RCC 7860 (cell line): ENCODE results near the gene SINHCAF.
"Not testable (repeated sequence)": the region's sequence is repeated elsewhere in the genome, so short reads cannot be mapped to it uniquely, and the experiment has no call there.

ENCODE experiments used
- DNase-seq: peaks from one replicate; pipeline ENCODE4 v3.0.0-alpha.2; 2015; ENCODE audit warnings: low spot score
- FAIRE-seq: peaks from 2 replicates; lab custom pipeline; 2012; peaks lifted over from hg19 to GRCh38; lab: Jason Lieb, UNC

The SINHCAF gene

DNA sequence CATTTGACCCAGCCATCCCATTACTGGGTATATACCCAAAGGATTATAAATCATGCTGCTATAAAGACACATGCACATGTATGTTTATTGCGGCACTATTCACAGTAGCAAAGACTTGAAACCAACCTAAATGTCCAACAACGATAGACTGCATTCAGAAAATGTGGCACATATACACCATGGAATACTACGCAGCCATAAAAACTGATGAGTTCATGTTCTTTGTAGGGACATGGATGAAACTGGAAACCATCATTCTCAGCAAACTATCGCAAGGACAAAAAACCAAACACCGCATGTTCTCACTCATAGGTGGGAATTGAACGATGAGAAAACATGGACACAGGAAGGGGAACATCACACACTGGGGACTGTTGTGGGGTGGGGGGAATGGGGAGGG lies 52.2 kb downstream of the SINHCAF start:
- not testable (repeated sequence) for FAIRE-seq

DNA sequence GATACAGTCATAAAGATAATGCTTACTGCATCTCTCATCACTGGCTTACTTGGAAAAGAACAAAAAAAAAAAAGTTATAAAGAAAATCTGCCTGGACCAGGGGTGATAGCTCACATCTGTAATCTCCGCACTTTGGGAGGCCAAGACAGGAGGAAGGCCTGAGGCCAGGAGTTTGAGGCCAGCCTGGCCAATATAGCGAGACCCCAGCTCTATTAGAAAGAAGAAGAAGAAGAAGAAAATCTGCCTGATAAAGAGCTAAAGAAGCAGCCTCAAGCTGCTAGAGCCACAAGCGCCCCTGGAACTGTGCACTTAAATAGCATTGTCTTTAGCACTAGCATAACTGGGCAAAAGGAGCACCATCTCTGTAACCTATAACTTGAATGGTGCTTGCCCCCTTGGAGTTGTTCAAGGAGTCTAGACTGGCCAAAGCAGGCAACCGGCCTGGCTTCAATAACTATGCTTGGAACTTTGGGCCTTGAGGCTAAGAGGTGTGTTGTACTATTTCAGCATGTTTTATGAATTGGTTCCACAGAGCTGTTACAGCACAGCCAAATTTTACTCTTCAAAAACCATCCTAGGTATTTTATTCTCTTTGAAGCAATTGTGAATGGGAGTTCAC lies 53.2 kb downstream of the SINHCAF start:
- DNase-seq, result no peak
- no peak for FAIRE-seq

More for the DNA sequence above, 52.2 kb downstream of the SINHCAF start:
- DNase-seq, result not testable (repeated sequence)

DNA sequence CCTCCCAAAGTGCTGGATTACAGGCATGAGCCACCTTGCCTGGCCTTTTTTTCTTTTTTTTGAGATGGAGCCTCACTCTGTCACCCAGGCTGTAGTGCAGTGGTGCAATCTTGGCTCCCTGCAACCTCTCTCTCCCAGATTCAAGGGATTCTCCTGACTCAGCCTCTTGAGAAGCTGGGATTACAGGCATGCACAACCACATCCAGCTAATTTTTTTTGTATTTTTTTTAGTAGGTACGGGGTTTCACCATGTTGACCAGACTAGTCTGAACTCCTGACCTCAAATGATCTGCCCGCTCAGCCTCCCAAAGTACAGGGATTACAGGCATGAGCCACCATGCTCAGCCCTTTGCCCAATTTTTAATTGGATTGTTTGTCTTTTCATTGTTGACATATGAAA lies 58.0 kb downstream of the SINHCAF start:
- no peak for DNase-seq

DNA sequence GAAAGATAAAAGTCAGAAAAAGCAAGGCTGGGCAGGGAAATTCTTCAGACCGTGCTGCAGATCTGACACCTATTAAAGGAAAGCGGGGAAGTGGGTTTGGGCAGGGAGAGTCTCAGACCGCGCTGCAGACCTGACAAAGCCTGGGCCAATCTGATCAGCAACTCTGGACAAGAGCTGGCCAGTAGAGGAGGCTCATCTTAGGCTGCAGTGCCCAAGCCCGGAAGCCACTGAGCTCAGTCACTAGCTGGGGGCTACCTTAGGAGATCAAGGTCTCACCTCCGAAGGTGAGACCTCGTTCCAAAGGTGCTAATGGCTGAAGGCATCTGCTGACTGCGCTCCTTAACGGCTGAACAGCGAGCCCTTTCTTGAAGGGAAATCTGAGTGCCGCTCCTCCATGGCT lies 60.2 kb downstream of the SINHCAF start:
- FAIRE-seq, result no peak
- no peak for DNase-seq

More for the DNA sequence above, 58.0 kb downstream of the SINHCAF start:
- FAIRE-seq, result no peak

DNA sequence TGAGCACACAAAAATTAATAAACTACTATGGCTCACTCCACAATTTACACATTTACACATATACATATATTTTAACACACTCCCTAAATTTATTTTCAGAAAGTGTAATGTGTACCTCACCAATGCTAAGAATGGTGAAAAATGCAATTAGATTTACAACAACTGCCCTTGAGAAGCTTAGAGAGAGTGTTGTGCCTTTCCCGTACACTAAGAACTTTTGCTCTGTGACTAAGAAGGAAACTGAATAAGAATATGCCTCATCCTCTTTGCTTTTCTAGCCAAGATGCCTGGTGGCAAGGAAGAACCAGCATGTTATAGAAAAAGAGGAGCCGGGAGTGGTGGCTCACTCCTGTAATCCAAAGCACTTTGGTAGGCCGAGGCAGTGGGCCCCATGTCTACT lies 62.3 kb downstream of the SINHCAF start:
- DNase-seq (no peak), FAIRE-seq (no peak)

DNA sequence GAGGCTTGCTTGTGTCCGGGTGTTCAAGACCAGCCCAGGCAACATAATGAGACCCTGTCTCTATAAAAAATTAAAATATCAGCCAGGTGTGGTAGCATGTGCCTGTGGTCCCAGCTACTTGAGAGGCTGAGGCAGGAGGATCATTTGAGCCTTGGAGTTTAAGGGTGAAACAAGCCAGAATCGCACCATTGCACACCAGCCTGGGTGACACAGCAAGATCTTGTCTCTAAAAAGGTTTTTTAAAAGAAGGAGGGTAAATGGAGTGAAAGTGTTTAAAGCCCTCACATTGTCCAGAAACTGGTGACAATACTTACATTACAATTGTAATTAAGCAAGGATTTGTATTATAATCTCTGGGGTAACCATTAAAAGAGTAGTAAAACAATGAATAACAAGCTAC lies 64.2 kb downstream of the SINHCAF start:
- FAIRE-seq, result no peak
- DNase-seq, result no peak

DNA sequence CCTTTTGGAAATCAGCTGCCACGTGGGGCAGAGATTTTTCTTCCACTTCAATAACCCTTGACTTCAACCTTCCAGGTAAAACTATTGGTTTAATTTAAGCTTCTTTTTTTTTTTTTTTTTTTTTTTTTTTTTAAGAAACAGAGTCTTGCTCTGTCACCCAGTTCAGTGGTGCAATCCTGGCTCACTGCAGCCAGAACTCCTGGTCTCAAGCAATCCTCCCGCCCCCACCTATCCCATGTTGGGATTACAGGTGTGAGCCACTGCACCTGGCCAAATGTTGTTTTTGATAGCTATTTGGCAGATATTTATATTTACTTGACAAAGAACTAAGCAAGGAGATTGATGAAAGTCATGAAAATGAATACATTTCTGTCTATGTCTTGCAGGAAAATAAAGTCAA lies 65.1 kb downstream of the SINHCAF start:
- no peak for DNase-seq
- no peak for FAIRE-seq

DNA sequence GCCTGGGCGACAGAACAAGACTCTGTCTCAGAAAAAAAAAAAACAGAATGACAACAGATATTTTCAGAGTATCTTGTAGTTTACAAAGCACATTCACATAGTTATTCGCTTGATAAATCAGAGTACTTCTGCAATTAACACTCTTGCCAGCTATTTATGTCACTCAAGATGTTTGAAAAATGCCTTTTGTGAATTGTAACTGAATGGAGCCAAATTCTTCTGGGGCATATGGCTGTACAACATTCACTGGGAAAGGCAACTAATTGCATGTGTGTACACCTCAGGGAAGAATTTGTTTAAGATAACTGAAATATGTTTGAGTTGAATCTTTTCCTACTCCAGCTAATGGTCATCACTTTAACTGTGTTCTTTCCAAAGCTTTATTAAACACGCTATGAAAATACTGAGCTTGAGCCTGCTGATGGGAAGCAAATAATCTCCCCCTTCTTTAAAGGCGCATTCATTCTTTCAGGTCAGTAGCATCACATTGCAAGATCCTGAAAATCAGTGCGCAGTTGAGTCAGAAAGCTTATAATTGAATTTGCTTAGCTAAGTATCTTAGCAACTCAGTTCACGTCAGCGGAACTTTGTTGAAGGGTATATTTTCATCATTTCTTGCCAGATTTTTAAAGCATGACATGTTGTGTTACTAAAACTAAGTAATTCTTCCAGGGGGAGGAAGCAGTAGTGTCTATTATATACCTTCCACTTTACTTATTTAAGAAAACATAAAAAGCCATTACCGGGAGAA lies 66.6 kb downstream of the SINHCAF start:
- DNase-seq, result no peak

DNA sequence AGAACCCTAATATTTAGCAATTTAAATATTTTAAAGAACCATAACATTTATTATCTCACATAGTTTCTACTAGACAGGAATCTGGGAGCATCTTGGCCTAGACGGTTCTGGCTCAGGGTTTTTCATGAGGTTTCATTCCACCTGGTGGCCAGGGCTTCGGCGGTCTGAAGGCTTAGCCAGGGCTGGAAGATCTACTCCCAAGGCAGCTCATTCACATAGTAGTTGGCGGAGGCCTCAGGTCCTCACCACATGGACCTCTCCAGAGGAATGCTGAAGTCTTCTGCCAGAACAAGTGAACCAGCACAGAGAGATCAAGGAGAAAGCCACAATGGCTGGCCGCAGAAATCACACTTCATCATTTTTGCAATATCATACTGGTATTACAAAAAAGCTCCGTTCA lies 68.2 kb downstream of the SINHCAF start:
- FAIRE-seq, result no peak
- no peak for DNase-seq

More for the DNA sequence above, 66.6 kb downstream of the SINHCAF start:
- FAIRE-seq, result no peak

DNA sequence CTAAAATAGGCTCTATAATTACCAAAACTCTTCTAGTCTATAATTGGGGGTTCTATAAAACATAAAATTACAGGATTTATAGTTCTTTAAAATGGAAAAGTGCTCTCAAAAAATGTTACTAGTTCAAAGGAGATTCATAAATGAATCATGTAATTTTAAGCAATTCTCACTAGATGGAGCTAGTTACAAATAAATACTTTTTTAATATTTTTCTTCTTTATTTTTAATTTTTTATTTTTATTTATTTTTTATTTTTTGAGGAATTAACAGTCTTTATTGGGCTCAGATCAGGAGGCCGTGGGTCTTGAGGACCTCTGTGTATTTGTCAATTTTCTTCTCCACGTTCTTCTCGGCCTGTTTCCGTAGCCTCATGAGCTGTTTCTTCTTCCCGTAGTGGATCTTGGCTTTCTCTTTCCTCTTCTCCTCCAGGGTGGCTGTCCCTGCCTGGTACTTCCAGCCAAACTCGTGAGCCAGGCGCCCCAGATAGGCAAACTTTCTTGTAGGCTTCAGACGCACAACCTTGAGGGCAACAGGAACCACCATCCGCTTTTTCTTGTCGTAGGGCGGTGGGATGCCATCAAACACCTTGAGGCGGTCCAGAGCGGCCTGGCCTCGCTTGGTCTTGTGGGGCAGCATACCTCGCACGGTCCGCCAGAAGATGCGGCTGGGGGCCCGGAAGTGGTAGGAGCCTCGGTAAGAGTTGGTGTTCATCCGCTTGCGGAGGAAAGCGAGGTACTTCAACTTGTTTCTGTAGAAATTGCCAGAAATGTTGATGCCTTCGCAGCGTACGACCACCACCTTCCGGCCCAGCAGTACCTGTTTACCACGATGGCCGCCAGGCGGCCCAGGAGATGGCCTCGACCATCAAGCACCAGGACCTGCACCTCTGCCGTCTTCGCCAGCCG lies 74.0 kb downstream of the SINHCAF start:
- DNase-seq (peak; percentile 5), FAIRE-seq (peak; percentile 87)

DNA sequence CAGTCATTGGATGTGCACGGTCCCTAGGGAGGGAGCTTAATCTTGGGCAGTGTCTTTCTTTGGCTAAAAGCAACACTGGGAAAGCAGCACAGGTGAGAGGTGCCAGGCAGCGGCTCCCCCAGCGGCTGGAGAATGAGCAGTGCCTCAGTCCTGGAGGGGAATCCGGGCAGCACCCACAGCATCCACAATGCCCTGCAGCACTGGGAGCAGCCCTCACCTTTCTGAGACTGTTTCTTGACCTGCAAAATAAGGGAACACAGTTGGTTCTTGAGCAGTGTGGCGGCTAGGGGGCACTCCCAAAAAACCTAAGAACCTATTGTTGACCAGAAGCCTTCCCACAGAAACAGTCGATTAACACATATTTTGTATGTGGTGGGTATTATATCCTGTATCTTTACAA lies 75.8 kb downstream of the SINHCAF start:
- no peak for DNase-seq
- no peak for FAIRE-seq

DNA sequence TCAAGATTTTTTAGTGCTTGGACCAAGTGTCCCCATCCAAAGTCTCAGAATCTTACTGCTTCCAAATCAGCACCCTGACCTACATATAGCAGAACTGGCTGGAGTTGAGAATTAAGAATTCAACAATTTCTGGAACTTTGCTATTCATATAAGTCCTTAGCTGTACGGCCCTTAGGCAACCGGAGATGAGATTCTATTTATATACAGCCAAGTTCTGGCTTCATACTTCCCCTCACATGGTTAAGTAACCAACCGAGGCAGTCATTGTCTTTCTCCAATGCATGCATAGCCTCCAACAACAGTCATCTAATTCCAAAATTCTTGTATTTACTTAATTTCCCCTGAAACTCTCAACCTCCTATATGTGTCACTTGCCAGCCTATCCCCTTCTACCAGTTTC lies 76.6 kb downstream of the SINHCAF start:
- FAIRE-seq, result no peak
- DNase-seq, result no peak

DNA sequence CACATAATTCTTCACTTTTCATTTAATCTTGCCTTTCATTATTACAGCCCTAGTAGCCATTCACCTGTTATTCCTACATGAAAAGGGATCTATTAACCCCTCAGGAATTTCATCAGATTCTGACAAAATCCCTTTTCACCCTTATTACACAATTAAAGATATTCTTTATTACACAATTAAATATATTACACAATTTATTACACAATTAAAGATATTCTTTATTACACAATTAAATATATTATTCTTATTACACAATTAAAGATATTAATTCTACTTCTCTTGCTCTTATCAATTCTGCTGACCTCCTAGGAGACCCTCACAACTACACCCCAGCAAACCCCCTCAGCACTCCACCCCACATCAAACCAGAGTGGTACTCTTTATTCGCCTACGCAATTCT lies 77.1 kb downstream of the SINHCAF start:
- FAIRE-seq (no peak), DNase-seq (no peak)

DNA sequence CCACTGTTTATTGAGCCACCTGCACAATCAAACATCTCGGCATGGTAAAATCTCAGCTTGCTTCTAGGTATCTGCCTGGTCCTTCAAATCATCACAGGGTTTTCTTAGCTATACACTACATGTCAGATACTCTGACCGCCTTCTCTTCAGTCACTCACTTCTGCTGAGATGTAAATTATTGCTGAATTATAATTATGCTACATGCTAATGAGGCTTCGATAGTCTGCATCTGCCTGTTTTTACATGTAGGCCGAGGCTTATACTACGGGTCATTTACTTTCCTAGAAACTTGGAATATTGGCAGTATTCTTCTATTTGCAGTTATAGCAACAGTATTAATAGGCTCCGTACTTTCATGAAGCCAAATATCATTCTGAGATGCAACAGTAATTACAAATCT lies 77.6 kb downstream of the SINHCAF start:
- DNase-seq (no peak), FAIRE-seq (no peak)

DNA sequence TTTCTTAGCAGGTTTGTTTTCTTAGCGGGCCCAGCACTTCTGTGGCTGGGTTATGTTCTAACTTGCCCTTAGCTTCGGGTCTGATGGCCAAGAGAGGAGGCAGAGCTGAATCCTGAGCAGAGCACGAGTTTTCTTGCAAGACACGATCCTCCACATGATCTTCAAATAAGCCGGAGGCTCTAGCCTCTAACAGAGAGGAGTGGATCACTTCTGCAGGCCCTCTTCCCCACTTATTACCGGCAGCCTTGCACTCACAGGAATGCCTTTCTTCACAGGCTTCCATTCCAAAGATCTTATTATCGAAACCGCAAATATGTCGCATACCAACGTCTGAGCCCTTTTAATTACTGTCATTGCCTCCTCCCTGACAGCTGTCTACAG lies 79.5 kb downstream of the SINHCAF start:
- FAIRE-seq (no peak), DNase-seq (no peak)

DNA sequence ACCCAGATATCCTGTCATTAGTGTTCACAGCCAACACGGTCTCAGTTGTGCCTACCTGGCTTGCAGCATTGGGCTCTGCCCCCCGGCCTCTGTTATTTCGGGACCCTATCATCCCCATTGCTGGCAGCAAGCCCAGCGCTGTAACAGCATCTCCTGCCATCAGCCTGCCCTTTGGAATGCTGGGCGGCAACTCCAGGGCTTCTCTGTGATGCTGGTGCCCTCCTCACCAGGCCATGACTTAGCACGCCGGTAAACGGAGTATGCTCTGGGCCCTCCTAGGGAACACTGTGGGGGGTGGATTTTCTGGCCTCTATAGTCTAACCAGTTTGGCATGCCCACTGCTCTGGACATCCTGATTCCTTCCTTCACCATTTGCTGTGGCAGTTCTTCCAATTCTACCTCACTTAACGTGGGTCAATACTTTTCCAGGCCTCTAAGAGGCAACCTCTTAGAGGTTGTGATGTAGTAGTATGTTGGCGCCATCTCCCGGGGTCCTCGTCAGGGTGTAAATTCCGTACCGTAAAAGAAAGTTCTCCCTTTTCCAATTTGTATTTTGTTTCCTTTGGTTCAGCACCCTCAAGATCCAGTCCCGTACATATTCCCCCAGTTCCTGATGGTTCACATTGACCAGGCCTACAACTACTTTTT lies 80.0 kb downstream of the SINHCAF start:
- DNase-seq (no peak), FAIRE-seq (no peak)

DNA sequence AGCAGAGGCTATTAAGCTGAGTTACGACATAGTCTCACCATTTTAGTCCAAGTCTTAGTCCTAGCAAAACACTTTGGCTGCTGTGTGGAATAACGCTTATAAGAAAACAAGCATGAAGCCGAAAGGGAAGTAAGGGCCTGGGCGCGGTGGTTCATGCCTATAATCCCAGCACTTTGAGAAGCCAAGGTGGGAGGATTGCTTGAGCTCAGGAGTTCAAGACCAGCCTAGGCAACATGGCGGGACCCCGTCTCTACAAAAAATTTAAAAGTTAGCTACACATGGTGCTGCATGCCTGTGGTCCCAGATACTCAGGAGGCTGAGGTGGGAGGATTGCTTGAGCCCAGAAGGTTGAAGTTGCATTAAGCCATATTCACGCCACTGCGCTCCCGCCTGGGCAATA lies 83.5 kb downstream of the SINHCAF start:
- not testable (repeated sequence) for FAIRE-seq, DNase-seq

DNA sequence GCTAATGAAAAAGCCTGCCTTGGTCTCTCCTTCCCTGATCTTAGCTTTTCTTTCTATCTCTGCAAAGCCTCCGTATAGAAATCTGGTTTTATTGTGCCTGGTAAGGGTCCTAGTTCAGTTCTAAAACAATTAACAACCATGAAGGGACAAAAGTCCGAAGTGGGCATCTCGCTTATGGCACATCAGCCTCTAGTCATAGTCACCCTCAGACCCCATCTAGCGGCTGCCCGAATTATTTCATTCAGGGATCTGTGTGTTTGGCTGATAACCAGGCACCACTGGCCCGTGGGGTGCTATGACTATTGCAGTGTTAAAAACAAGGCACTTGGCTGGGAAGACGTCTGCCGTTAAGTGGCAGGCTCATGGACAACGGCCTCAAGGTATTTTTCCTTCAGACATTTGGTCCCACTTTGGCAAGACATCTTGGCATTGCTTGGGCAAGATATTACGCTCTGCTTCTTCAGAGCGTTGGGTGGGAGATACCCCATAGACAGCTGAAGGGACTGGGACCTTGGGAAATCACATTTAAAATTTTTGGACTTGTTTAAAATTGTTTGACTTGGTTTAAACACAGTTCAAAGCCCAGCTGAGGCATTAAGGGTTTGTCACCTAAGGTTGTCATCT lies 87.1 kb downstream of the SINHCAF start:
- no peak for FAIRE-seq
- peak; percentile 31 for DNase-seq

DNA sequence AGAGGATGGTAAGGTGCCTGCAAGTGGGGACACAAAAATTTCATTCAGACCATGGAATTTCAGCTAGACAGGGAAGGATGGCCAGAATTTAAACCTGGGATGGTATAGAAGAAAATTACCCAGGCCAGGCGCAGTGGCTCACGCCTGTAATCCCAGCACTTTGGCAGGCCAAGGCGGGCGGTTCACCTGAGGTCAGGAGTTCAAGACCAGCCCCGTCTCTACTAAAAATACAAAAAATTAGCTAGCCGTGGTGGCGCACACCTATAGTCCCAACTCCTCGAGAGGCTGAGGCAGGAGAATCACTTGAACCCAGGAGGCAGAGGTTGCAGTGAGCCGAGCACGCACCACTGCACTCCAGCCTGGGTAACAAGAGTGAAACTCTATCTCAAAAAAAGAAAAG lies 87.6 kb downstream of the SINHCAF start:
- DNase-seq, FAIRE-seq: not testable (repeated sequence)

DNA sequence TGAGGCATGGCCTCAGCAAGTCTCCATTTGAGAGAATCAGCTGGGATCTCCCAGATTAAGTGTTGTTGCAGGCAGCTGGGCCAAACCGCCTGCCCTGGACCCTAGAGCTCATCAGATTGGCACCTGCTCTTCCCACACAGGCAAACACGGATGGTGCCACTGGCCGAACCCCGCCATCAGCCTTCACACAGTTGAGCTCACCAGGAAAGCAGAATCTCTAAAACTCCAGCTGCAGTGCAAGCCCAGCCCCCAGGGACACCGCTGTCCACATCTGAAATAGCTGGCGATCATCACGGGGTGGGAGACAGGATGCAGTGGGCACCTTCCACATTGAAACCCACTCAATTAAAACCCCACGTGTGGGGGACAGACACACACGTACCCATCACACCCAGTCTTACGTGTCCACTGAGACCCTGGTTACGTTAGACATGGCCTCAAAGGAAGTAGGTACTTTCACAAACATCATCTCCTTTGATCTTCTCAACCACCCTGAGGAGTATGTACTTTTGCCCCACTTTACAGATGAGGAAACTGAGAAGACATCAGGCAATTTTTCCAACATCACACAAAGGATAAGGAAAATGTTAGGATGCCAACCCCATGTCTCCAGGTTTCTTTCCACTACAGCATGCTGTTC lies 88.8 kb downstream of the SINHCAF start:
- FAIRE-seq, result no peak
- DNase-seq, result no peak
